GM10847 (cell line): Measurements from ENCODE around the gene SNX10.
A peak's percentile ranks its signal among the peaks of the same experiment; 100 is the strongest.

Source experiments
- POLR2A ChIP-seq: IDR thresholded peaks from 2 replicates; pipeline ENCODE4 v1.6.1; 2011; ENCODE audit not compliant: insufficient read length; ENCODE audit errors: extremely low read depth

Gene SNX10, protein sequence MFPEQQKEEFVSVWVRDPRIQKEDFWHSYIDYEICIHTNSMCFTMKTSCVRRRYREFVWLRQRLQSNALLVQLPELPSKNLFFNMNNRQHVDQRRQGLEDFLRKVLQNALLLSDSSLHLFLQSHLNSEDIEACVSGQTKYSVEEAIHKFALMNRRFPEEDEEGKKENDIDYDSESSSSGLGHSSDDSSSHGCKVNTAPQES

GRCh38 chr7:26291699-26292538 lies at the start of gene SNX10:
TSS of gene SNX10 (plus strand) at chr7:26291862. CDS start at chr7:26346443, 54,581 bp downstream.
- peak; percentile 44 for TF ChIP-seq POLR2A

DNA sequence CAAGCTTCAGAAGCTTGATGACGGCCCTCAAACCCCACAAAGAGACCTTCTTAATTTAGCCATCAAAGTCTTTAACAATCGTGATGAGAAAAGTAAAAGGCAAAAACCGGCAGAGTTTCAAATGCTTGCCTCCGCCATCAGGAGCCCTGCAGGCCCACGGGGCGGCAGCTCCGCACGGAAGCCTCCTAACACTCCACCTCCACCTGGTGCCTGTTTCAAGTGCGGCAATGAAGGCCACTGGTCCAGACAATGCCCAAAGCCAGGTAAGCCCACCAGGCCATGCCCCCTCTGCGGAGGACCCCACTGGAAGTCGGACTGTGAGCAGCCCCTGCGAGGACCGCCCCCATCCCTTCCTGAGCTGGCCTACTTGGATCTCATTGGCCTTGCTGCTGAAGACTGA lies 46.5 kb upstream of the SNX10 start:
- no peak for TF ChIP-seq POLR2A

- TF ChIP-seq POLR2A = no peak
Measured at GRCh38 chr7:26250239-26250638, 41.4 kb upstream of the SNX10 start.

GRCh38 chr7:26265065-26265464 lies 26.6 kb upstream of the SNX10 start:
- no peak for TF ChIP-seq POLR2A

GRCh38 chr7:26265499-26266075 lies 26.1 kb upstream of the SNX10 start:
- TF ChIP-seq POLR2A = no peak

DNA sequence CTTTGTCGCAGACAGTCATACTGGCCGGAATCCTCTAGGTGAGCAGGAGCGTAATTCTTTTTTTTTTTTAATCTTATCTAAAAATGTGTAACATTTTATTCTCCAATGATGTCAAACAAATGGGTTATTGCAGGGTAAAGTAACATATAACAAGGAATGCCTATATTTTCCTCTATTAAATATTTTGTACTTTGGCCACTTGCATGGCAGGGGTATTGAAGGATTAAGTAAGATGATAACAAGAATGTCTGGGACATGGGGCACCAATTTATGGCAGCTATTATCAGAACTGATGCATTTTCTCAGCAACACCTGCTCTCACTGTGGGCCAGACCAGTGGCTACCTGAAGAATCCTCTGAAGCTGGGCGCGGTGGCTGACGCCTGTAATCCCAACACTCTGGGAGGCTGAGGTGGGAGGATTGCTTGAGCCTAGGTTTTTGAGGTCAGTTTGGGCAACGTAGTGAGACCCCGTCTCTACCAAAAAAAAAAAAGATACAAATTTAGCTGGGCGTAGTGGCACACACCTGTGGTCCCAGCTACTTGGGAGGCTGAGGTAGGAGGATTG lies 24.0 kb upstream of the SNX10 start:
- TF ChIP-seq POLR2A = no peak

- no peak for TF ChIP-seq POLR2A
Measured at GRCh38 chr7:26275213-26275612, 16.4 kb upstream of the SNX10 start.

GRCh38 chr7:26278770-26279169 lies 12.9 kb upstream of the SNX10 start:
- TF ChIP-seq POLR2A = no peak

DNA sequence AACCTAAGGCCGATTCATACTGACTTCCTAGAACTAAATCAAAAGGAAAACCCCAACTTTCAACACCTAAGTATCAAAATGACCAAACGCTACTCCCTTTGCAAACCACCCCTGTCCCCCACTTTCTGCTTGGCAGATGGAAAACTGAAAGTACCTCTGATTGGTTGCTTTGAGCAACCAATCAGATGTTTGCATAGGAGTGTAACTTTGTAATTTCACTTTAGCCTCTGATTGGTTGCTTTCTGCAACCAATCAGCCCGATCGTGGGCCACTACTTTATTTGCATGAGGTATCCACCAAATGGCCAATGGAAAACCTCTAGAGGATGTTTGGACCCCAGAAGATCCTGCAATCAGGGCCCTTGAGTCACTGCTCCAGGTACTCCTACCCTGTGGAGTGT lies 12.3 kb upstream of the SNX10 start:
- no peak for TF ChIP-seq POLR2A

DNA sequence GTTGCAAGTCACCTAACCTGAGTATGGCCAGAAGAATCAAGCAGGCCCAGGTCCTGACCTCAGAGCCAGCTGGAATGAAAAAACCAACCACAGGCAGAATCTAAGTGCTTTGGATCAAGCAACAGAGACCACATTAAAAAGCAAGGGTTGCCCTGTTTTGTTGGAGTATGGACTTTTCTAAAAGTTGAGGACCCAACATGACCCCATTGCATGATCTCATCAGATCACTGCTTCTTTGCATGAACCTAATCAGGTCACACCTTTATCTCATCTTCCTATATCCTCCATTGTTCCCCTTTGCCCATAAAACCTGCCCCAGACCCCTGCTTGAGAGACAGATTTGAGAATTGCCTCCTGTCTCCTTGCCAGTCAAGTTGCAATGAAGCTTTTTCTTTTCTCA lies 11.6 kb upstream of the SNX10 start:
- TF ChIP-seq POLR2A = no peak

- no peak for TF ChIP-seq POLR2A
Measured at GRCh38 chr7:26280723-26281122, 10.9 kb upstream of the SNX10 start.

- no peak for TF ChIP-seq POLR2A
Measured at GRCh38 chr7:26284477-26284876, 7.2 kb upstream of the SNX10 start.

- TF ChIP-seq POLR2A = no peak
Measured at GRCh38 chr7:26284995-26285632, 6.5 kb upstream of the SNX10 start.

- TF ChIP-seq POLR2A = no peak
Measured at GRCh38 chr7:26286157-26286556, 5.5 kb upstream of the SNX10 start.

DNA sequence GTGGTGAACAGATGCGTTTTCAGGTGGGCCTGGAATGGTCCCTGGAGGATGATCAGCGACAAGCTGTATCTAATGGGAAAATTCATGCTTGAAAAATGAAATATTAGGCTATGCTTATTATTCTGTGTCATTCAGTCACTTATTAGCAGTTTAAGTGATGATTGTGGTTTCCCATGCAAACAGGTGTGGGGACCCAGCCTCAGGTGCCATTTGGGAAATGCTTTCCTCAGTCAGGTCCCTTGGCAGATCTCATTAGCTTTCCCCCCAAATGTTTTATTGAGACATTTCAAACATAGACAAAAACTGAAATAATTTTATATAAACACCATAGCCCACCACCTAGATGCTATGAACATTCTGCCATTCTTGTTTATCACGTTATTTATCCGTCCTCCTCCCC lies 411 bp upstream of the SNX10 start:
- no peak for TF ChIP-seq POLR2A
